ENCODE results near the gene ADCY3. TPM values are rescaled to one million over a fixed set of nuclear protein-coding genes. Genes with fewer than 3 reads are reported as not detected.

The ADCY3 gene
- polyA plus RNA-seq, 1 of the 3 experiments (the other 2 are of a cell fraction), result 53.9 TPM

DNA sequence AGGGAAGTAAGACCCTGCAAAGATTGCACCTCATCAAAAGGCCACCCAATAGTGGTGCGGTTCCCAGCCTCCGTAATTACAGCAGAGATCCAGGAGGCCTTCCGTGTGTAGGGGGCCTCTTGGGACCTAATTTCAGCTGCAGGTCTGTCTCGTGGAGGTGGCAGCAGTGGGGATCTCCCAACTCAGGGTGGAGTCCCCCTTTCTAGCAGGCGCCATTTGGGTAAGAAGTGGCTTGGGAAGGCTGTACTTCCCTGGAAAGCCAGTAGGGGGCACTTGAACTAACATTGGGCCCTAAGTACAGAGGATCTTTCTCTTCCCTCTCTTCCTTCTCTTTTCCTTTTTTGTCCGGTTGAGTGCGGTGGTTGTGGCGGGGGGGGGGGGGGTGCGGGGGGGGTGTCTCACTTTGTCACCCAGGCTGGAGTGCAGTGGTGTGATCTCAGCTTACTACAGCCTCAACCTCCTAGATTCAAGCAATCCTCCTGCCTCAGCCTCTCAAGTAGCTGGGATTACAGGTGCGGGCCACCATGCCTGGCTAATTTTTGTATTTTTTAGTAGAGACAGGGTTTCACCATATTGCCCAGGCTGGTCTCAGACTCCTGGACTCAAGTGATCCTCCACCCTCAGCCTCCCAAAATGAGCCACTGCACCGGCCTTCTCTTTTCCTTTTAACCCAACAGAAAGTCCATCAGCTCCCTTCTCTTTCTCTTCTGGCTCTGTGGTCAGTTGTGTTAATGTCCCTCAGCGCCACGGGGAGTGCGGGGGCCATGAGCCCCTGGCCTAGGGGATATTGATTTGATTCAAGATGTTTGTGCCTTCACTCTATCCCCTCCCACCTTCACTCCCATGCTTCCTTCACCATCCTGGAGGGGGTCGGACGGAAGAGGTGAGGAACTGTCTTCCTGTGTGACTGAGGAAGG is 94.8 kb downstream of the ADCY3 start:
- Histone ChIP-seq H3K9me2 (no peaks in the 10 kb centered on the region), H3F3A (replicated peaks; ENCODE audit: insufficient read depth) (peaks cover 12% of the 10 kb centered on the region), H3K4me2 (no peak overlapping the region), H3K4me1 (ENCODE audit: control insufficient read depth in 1 of 2, insufficient read depth in 2 of 2, low read depth in 1 of 2, low read length in 1 of 2) (peaks cover 7 to 11% of the 10 kb centered on the region in 2 experiments; a peak in 1 of 4 replicates), H4K20me1 (ENCODE audit: insufficient read depth) (no peaks in the 10 kb centered on the region), H3K27ac (ENCODE audit: low read depth in 2 of 2, low read length in 1 of 2) (no peak overlapping the region), H3K27me3 (ENCODE audit: insufficient read depth) (no peaks in the 10 kb centered on the region), H2AFZ (ENCODE audit: low read depth) (no peak overlapping the region), H3K9me3 (no peaks in the 10 kb centered on the region), H3K9ac (no peak overlapping the region), H3K79me2 (ENCODE audit: insufficient read depth) (no peaks in the 10 kb centered on the region), H3K4me3 (ENCODE audit: low read depth in 2 of 2, low read length in 1 of 2) (no peak overlapping the region), H3K36me3 (replicated peaks in 1 of 2; ENCODE audit: control insufficient read depth in 1 of 2, insufficient read depth in 2 of 2, low read length in 1 of 2) (peaks cover 18 to 27% of the 10 kb centered on the region in 2 experiments)
- 88% methylated on average over 15 of the region's 16 CpGs for WGBS (ENCODE audit: low lambda C conversion rate)
- ChIA-PET POLR2A (no interaction called here), CTCF (interaction anchor here (0.7 to 16.7 kb wide), 10 partner anchors 11 to 741 kb away, joined by 3 to 269 read pairs (median 6); partner anchors contain the start of genes CENPO, PTRHD1 and TP53I3)
- TF ChIP-seq CTCF (IDR thresholded peaks at IDR 0.05), result peak; percentile 64
- no peak for TF ChIP-seq PBX3 (IDR thresholded peaks at IDR 0.05)
- 0 out of 2 replicates have a peak, but pooled peaks have one; percentile 13 for TF ChIP-seq RAD21 (IDR thresholded peaks at IDR 0.05; ENCODE audit: low read length)
- TF ChIP-seq FOSL2 (IDR thresholded peaks at IDR 0.05; ENCODE audit: borderline replicate concordance, low read depth), result no peak
- DNase-seq, result peak; percentile 64

- Histone ChIP-seq H3K79me2 (ENCODE audit: insufficient read depth) (no peaks in the 10 kb centered on the region), H3F3A (replicated peaks; ENCODE audit: insufficient read depth) (peaks cover 12% of the 10 kb centered on the region), H3K27ac (ENCODE audit: low read depth in 2 of 2, low read length in 1 of 2) (no peak overlapping the region), H2AFZ (ENCODE audit: low read depth) (no peak overlapping the region), H3K27me3 (ENCODE audit: insufficient read depth) (no peaks in the 10 kb centered on the region), H4K20me1 (ENCODE audit: insufficient read depth) (no peaks in the 10 kb centered on the region), H3K4me1 (ENCODE audit: control insufficient read depth in 1 of 2, insufficient read depth in 2 of 2, low read depth in 1 of 2, low read length in 1 of 2) (peaks cover 7 to 11% of the 10 kb centered on the region in 2 experiments; a peak in 1 of 4 replicates), H3K4me2 (no peak overlapping the region), H3K9me2 (no peaks in the 10 kb centered on the region), H3K36me3 (replicated peaks in 1 of 2; ENCODE audit: control insufficient read depth in 1 of 2, insufficient read depth in 2 of 2, low read length in 1 of 2) (peaks cover 18 to 36% of the 10 kb centered on the region in 2 experiments), H3K9me3 (no peaks in the 10 kb centered on the region), H3K4me3 (ENCODE audit: low read depth in 2 of 2, low read length in 1 of 2) (no peak overlapping the region), H3K9ac (no peak overlapping the region)
- TF ChIP-seq SIN3A (IDR thresholded peaks at IDR 0.05; ENCODE audit: borderline replicate concordance, low read depth, low read length) (no peak), GABPA (IDR thresholded peaks at IDR 0.05; ENCODE audit: low read depth) (no peak), PBX3 (IDR thresholded peaks at IDR 0.05) (no peak), RXRA (IDR thresholded peaks at IDR 0.05; ENCODE audit: borderline replicate concordance, low read depth) (no peak), SMC3 (IDR thresholded peaks at IDR 0.05; ENCODE audit: low read depth, low read length) (no peak), TCF12 (IDR thresholded peaks at IDR 0.05) (no peak), EZH2phosphoT487 (IDR thresholded peaks at IDR 0.05; ENCODE audit: borderline replicate concordance, low read depth) (no peak), MEF2A (IDR thresholded peaks at IDR 0.05; ENCODE audit: borderline replicate concordance, low read depth) (no peak), FOXM1 (IDR thresholded peaks at IDR 0.05; ENCODE audit: low read depth) (no peak)
- ChIA-PET CTCF (interaction anchor here (0.8 to 16.7 kb wide), 8 partner anchors 10 to 415 kb away, joined by 3 to 269 read pairs (median 4); no protein-coding TSS in a partner anchor), POLR2A (no interaction called here)
- DNase-seq, result peak; percentile 20
- 98% methylated on average over 14 of the region's 14 CpGs for WGBS (ENCODE audit: low lambda C conversion rate)
These were observed 95.9 kb downstream of the ADCY3 start for GRCh38 chr2:24824071-24824588.
